Stimulated activated CD8-positive, alpha-beta memory T cell treated with anti-CD3 and anti-CD28 coated beads, Interleukin-12 subunit alpha, Interleukin-12 subunit beta, amount 100 ng/mL, for 1 hour (primary cell): ENCODE measurements around the gene N4BP2.
"Not testable (repeated sequence)": the region's sequence is repeated elsewhere in the genome, so short reads cannot be mapped to it uniquely, and the experiment has no call there.

Experiments used
- DNase-seq: peaks from one replicate; pipeline ENCODE4 v3.0.0-alpha.2; 2020; ENCODE audit warnings: low read depth

N4BP2 gene

DNA sequence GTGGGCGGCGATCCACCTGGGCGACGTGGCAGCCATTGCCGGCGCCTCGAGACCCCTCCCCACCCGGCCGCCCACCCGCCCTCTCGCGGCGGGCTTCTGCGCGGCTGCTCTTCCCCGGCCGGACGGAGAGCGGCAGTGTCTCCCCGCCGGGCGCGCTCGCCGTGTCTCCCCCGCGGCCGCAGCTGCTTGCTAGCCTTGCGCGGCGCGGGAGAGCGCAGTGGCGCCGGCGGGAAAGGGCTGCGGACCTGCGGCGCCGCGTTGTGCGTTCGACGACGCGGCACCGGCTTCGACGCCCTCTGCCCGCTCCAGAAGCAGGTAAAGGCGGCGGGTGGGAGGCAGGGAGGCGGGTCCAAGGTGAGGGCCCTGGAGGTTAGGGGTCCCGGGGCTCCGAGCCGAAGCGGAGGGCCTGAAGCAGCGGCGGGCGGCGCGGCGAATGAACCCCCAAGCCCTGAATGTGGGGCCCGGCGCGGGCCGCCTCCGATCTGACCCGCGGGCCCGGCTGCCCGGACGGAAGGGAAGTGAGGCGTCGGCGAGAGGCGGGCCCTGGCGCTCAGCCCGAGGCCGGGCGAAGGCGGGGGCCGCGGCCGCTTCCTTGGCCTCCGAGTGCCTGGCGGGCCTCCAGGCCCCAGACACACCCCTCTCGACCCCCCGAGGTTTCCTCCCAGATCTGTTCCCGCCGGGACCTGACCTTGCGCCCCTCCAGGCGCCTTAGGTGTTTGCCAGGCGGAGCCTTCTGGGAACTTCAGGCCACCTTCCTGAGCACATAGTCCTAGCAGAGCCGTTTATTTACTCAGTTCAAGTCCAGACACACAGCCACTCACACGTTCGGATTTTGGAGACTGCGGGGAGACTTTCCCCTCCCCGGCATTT is at the start of gene N4BP2:
Gene N4BP2, plus strand, starts transcription at position 135 of the 870 bp plus-strand sequence. CDS start 40,491 bp downstream, outside the sequence.
- DNase-seq = peak; percentile 41

GRCh38 chr4:40016007-40016406 is 40.6 kb upstream of the N4BP2 start:
- no peak for DNase-seq

- DNase-seq = no peak
These were observed 36.4 kb upstream of the N4BP2 start for GRCh38 chr4:40020221-40020620.

DNA sequence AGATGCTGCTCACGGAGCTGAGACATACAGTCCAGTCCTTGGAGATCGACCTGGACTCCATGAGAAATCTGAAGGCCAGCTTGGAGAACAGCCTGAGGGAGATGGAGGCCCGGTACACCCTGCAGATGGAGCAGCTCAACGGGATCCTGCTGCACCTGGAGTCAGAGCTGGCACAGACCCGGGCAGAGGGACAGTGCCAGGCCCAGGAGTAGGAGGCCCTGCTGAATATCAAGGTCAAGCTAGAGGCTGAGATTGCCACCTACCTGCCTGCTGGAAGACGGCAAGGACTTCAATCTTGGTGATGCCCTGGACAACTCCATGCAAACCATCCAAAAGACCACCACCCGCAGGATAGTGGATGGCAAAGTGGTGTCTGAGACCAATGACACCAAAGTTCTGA is 35.5 kb upstream of the N4BP2 start:
- DNase-seq = not testable (repeated sequence)

GRCh38 chr4:40024049-40024448 is 32.6 kb upstream of the N4BP2 start:
- DNase-seq = not testable (repeated sequence)

DNA sequence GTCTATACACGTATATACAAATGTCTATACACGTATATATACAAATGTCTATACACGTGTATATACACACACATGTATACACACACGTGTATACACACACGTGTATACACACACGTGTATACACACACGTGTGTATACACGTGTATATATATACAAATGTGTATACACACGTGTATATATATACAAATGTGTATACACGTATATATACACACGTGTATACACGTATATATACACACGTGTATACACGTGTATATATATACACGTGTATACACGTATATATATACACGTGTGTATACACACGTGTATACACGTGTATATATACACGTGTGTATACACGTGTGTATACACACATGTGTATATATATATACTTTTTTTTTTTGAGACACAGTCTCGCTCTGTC is 23.9 kb upstream of the N4BP2 start:
- DNase-seq = no peak

GRCh38 chr4:40033613-40034012 is 23.0 kb upstream of the N4BP2 start:
- no peak for DNase-seq

- no peak for DNase-seq
These were observed 17.7 kb upstream of the N4BP2 start for GRCh38 chr4:40038977-40039376.

- DNase-seq = no peak
These were observed 15.7 kb upstream of the N4BP2 start for GRCh38 chr4:40040908-40041307.

GRCh38 chr4:40043786-40044185 is 12.9 kb upstream of the N4BP2 start:
- no peak for DNase-seq

DNA sequence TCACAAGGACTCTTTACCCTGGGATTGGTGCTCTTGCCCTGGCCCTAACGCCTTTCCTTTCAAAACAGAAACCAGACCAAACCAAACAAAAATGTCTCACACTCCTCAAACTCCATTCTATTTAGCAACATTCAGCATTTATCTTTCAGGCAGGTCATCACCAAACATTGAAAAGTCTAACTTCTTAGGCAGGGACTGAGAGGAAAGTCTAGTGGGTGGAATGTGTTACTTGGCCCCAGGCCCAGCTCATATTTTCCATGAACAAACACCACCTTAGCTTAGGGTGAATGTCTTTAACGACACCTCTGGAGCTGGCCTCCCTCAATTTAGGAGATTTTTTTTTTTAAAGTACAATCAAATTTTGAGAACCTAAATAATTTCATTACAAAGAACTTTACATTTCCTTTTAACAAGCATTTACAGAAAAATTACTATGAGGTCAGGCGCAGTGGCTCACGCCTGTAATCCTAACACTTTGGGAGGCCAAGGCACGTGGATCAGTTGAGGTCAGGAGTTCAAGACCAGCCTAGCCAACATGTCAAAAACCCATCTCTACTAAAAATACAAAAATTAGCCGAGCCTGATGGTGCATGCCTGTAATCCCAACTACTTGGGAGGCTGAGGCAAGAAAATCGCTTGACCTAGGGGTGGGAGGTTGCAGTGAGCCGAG is 10.2 kb upstream of the N4BP2 start:
- no peak for DNase-seq

- DNase-seq = no peak
These were observed 3.5 kb upstream of the N4BP2 start for GRCh38 chr4:40053161-40053560.

GRCh38 chr4:40055511-40055862 is 1.2 kb upstream of the N4BP2 start:
- DNase-seq = peak; percentile 1

- peak; percentile 7 for DNase-seq
These were observed 561 bp upstream of the N4BP2 start for GRCh38 chr4:40055863-40056715.

- DNase-seq = peak; percentile 40
These were observed 989 bp downstream of the N4BP2 start for GRCh38 chr4:40057586-40058091.

GRCh38 chr4:40058121-40058520 is 1.5 kb downstream of the N4BP2 start:
- no peak for DNase-seq

DNA sequence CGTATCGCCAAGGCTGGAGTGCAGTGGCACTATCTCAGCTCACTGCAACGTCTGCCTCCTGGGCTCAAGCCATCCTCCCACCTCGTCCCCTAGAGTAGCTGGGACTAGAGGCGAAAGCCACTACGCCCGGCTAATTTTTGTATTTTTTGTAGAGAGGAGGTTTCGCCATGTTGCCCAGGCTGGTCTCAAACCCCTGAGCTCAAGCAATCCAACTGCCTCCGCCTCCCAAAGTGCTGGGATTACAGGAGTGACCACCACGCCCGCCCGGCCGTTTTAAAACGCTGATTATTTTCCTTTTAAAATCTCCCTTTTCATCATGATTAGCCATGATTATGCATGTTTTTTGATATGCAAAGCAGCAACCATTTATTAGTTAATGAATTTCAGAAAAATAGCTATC is 2.2 kb downstream of the N4BP2 start:
- DNase-seq = no peak

GRCh38 chr4:40059362-40059761 is 2.7 kb downstream of the N4BP2 start:
- no peak for DNase-seq

DNA sequence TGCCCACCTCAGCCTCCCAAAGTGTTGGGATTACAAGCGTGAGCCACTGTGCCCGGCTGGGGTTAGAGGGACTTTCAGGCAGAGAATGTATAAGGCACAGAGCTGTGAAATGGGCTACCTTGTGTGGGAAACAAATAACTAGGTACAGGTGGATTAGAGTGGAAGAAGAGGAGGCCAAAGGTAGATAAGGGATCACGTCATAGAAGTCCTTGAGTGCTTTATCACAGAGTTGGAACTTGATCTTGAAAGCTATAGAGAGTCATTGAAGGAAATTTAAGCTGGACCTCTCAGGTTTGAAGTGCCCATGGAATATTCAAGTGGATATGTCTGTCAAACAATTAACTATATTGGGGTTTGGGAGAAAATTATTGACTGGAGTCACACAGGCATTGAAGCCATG is 8.4 kb downstream of the N4BP2 start:
- DNase-seq = no peak

DNA sequence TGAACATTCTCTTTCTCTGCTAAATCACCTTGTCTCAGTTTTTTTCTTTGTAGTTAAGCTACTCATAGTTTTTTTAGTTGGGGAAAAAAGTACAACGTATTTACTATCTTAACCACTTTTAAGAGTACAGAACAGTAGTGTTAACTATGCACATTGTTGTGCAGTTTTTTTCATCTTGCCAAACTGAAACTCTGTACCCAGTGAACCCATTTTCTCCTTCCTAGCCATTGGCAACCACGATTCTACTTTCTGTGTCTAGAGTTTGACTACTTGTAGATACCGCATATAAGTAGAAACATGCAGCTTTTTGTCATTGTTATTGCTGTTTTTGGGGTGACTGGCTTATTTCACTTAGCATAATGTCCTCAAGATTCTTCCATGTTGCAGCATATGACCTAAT is 10.0 kb downstream of the N4BP2 start:
- no peak for DNase-seq

GRCh38 chr4:40070387-40070786 is 13.7 kb downstream of the N4BP2 start:
- no peak for DNase-seq

- DNase-seq = no peak
These were observed 29.8 kb downstream of the N4BP2 start for GRCh38 chr4:40086421-40086820.
